SK-N-SH (cell line): Measurements from ENCODE around the gene GPR146. TPM values are rescaled to one million over a fixed set of nuclear protein-coding genes. Genes with fewer than 3 reads are reported as not detected.

ENCODE experiments used
- CTCF ChIA-PET: fragments of 300-600, 350-600 bp; formaldehyde crosslinking; extraction: SDS; loops from one replicate; lab custom pipeline; 2021; lab: Yijun Ruan, JAX
- POLR2A ChIA-PET: fragments of 350-600 bp; sonication (Branson Sonifier 250); formaldehyde crosslinking; extraction: SDS; loops from one replicate; lab custom pipeline; 2020; ENCODE audit warnings: antibody characterized with exemption, inconsistent platforms; lab: Yijun Ruan, JAX
- DNase-seq: peaks from one replicate; pipeline ENCODE4 v3.0.0; 2012
- H2AFZ ChIP-seq: fragments of 200-600 bp; sonication (generic); 2 replicates; pipeline ENCODE4 v1.8.1; 2016; ENCODE audit warnings: antibody characterized with exemption, mild to moderate bottlenecking, low read depth
- H3F3A ChIP-seq: fragments of 200-600 bp; sonication (generic); replicated peaks from 2 replicates; pipeline ENCODE3; 2016; ENCODE audit warnings: antibody characterized with exemption, mild to moderate bottlenecking; ENCODE audit not compliant: insufficient read depth
- H3K27ac ChIP-seq, 2 experiments: fragments of 200-500 bp in 1 of 2; fragments of 200-600 bp in 1 of 2; sonication (Bioruptor generic) in 1 of 2; sonication (generic), shearing (Covaris generic) in 1 of 2; 2 replicates each; pipeline versions ENCODE4 v1.5.1 to v1.6.1; 2014 to 2016; ENCODE audit warnings: low read depth in 2 of 2, inconsistent platforms in 1 of 2, low read length in 1 of 2, mild to moderate bottlenecking in 1 of 2, mixed read lengths in 1 of 2
- H3K27me3 ChIP-seq: fragments of 200-600 bp; sonication (generic), shearing (Covaris generic); 2 replicates; pipeline ENCODE4 v1.6.1; 2016; ENCODE audit warnings: mixed run types; ENCODE audit not compliant: insufficient read depth
- H3K36me3 ChIP-seq, 2 experiments: fragments of 200-500 bp in 1 of 2; fragments of 200-600 bp in 1 of 2; sonication (Bioruptor generic) in 1 of 2; sonication (generic) in 1 of 2; replicated peaks in 1 of 2; 2 replicates each; pipeline versions ENCODE3 to v1.5.1; 2014 to 2016; ENCODE audit warnings: low read length in 1 of 2, mild to moderate bottlenecking in 1 of 2; ENCODE audit not compliant: insufficient read depth in 2 of 2, control insufficient read depth in 1 of 2
- H3K4me1 ChIP-seq, 2 experiments: fragments of 200-500 bp in 1 of 2; fragments of 200-600 bp in 1 of 2; sonication (Bioruptor generic) in 1 of 2; sonication (generic), shearing (Covaris generic) in 1 of 2; 2 replicates each; pipeline versions ENCODE4 v1.5.1 to v1.6.1; 2014 to 2016; ENCODE audit warnings: low read depth in 1 of 2, low read length in 1 of 2, mixed run types in 1 of 2; ENCODE audit not compliant: insufficient read depth in 2 of 2, control insufficient read depth in 1 of 2
- H3K4me2 ChIP-seq: fragments of 200-600 bp; sonication (generic), shearing (Covaris generic); 2 replicates; pipeline ENCODE4 v1.6.1; 2017; ENCODE audit warnings: mixed run types
- H3K4me3 ChIP-seq, 2 experiments: fragments of 200-500 bp in 1 of 2; fragments of 200-600 bp in 1 of 2; sonication (Bioruptor generic) in 1 of 2; sonication (generic), shearing (Covaris generic) in 1 of 2; 2 replicates each; pipeline versions ENCODE4 v1.5.1 to v1.8.1; 2014 to 2016; ENCODE audit warnings: low read depth in 2 of 2, inconsistent platforms in 1 of 2, low read length in 1 of 2, mild to moderate bottlenecking in 1 of 2, mixed read lengths in 1 of 2, moderate library complexity in 1 of 2
- H3K79me2 ChIP-seq: fragments of 200-600 bp; sonication (generic); 2 replicates; pipeline ENCODE4 v1.8.1; 2017; ENCODE audit warnings: mild to moderate bottlenecking; ENCODE audit not compliant: insufficient read depth
- H3K9ac ChIP-seq: fragments of 200-600 bp; sonication (generic); 2 replicates; pipeline ENCODE4 v1.6.1; 2017; ENCODE audit warnings: mixed run types
- H3K9me2 ChIP-seq: fragments of 200-600 bp; sonication (generic); 2 replicates; pipeline ENCODE4 v1.6.1; 2017; ENCODE audit warnings: mixed run types
- H3K9me3 ChIP-seq: fragments of 200-600 bp; sonication (generic); 2 replicates; pipeline ENCODE4 v1.6.1; 2017; ENCODE audit warnings: mixed run types, mild to moderate bottlenecking, moderate library complexity
- H4K20me1 ChIP-seq: fragments of 200-600 bp; sonication (generic); 2 replicates; pipeline ENCODE4 v1.6.1; 2017; ENCODE audit warnings: mild to moderate bottlenecking, mixed run types; ENCODE audit not compliant: insufficient read depth
- EP300 ChIP-seq, 2 experiments: IDR thresholded peaks; 2 replicates each; pipeline versions ENCODE4 v1.4.0 to v1.6.1; 2012; ENCODE audit warnings: borderline replicate concordance in 1 of 2, low read depth in 1 of 2, low read length in 1 of 2
- GABPA ChIP-seq: IDR thresholded peaks from 2 replicates; pipeline ENCODE4 v1.4.0; 2012; ENCODE audit warnings: low read depth, mild to moderate bottlenecking
- POLR2AphosphoS5 ChIP-seq: IDR thresholded peaks from 2 replicates; pipeline ENCODE4 v1.6.1; 2012; ENCODE audit warnings: low read depth, low read length
- RAD21 ChIP-seq: IDR thresholded peaks from 2 replicates; pipeline ENCODE4 v1.6.1; 2012; ENCODE audit warnings: mild to moderate bottlenecking, low read length
- RFX5 ChIP-seq: IDR thresholded peaks from 2 replicates; pipeline ENCODE4 v1.6.1; 2012; ENCODE audit warnings: mild to moderate bottlenecking, improper control_type of control experiment, low read length
- SMC3 ChIP-seq: IDR thresholded peaks from 2 replicates; pipeline ENCODE4 v1.6.1; 2012; ENCODE audit warnings: low read depth, low read length, improper control_type of control experiment
- TAF1 ChIP-seq: IDR thresholded peaks from 2 replicates; pipeline ENCODE4 v1.6.1; 2012; ENCODE audit warnings: low read depth, mild to moderate bottlenecking, low read length, moderate library complexity, borderline replicate concordance
- TCF12 ChIP-seq: IDR thresholded peaks from 2 replicates; pipeline ENCODE4 v1.4.0; 2012
- TEAD4 ChIP-seq: IDR thresholded peaks from 2 replicates; pipeline ENCODE4 v1.4.0; 2012; ENCODE audit warnings: mild to moderate bottlenecking, borderline replicate concordance; ENCODE audit not compliant: insufficient read depth
- WGBS: methylation state at CpG from one replicate; pipeline ENCODE4 v1.1.6; 2017; ENCODE audit warnings: low lambda C conversion rate; 5-methylcytosine and 5-hydroxymethylcytosine counted together
- polyA plus RNA-seq, 3 experiments: library from polyadenylated mRNA; depleted of rRNA; stranded (reverse); fragments of >200 nt; gene quantifications; 2 replicates each; pipeline ENCODE4 v1.2.3, GENCODE V29; 2012
- TF ChIP-seq, protein P1 (sequence below): IDR thresholded peaks from 2 replicates; pipeline ENCODE4 v1.4.0; 2012; ENCODE audit warnings: low read depth
- TF ChIP-seq, protein P2 (sequence below): fragments of 150-350 bp; IDR thresholded peaks from 2 replicates; pipeline ENCODE4 v1.6.1; 2016; ENCODE audit warnings: mild to moderate bottlenecking, low read depth, low read length
- TF ChIP-seq, protein P3 (sequence below): IDR thresholded peaks from 2 replicates; pipeline ENCODE4 v1.6.1; 2012; ENCODE audit warnings: mild to moderate bottlenecking, low read depth, low read length, moderate library complexity

GPR146 gene
- polyA plus RNA-seq, 1 of the 3 experiments (the other 2 are of a cell fraction): 1.4 TPM

DNA sequence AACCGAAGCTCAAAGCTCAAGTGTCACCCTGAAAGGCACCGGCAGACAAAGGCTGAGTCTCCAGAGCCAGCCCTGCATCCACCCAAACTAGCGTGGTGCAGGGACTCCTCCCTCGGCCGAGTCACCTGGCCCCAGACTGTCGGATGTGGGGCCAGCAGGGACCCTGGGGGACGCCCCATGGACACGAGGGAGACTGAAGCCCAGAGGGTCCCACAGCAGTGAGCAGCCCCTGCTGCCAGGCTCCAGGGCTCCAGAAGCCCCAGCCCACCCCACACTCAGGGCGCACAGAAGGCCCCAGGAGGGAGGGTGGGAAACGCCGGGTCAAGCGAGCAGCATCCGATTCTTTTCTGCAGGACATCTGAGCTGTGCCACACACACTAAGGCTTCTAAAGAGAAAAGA is 20.2 kb downstream of the GPR146 start:
- Histone ChIP-seq H3K27me3 (no peaks in the 10 kb centered on the region), H3K4me3 (no peak overlapping the region), H3F3A (no peaks in the 10 kb centered on the region), H3K27ac (no peak overlapping the region), H3K9me2 (no peaks in the 10 kb centered on the region), H3K4me1 (peaks cover 0 to 9% of the 10 kb centered on the region in 2 experiments; a peak in 1 of 4 replicates), H4K20me1 (peaks cover 25% of the 10 kb centered on the region), H3K9ac (no peak overlapping the region), H3K4me2 (no peak overlapping the region), H3K79me2 (no peaks in the 10 kb centered on the region; the same call in 1 of the 2 replicates), H3K36me3 (no peaks in the 10 kb centered on the region), H2AFZ (no peak overlapping the region), H3K9me3 (no peaks in the 10 kb centered on the region)
- DNase-seq: no peak
- TF ChIP-seq GABPA (no peak), TEAD4 (no peak)
- TF ChIP-seq, protein P1, sequence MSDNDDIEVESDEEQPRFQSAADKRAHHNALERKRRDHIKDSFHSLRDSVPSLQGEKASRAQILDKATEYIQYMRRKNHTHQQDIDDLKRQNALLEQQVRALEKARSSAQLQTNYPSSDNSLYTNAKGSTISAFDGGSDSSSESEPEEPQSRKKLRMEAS: no peak
- TF ChIP-seq, protein P2, sequence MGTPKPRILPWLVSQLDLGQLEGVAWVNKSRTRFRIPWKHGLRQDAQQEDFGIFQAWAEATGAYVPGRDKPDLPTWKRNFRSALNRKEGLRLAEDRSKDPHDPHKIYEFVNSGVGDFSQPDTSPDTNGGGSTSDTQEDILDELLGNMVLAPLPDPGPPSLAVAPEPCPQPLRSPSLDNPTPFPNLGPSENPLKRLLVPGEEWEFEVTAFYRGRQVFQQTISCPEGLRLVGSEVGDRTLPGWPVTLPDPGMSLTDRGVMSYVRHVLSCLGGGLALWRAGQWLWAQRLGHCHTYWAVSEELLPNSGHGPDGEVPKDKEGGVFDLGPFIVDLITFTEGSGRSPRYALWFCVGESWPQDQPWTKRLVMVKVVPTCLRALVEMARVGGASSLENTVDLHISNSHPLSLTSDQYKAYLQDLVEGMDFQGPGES: no peak
- ChIA-PET POLR2A (no interaction called here), CTCF (interaction anchor here (1.4 to 27.8 kb wide), 18 partner anchors 14 to 154 kb away, joined by 5 to 756 read pairs (median 20); partner anchors contain the start of genes GPER1 and GPR146)
- 95% methylated on average over 9 of the region's 13 CpGs for WGBS

- POLR2A ChIA-PET: interaction anchor here (1.1 to 1.3 kb wide), 3 partner anchors 21 to 72 kb away, joined by 3 to 9 read pairs (median 3); a partner anchor contains a TSS
- WGBS: 93% methylated on average over 12 of the region's 12 CpGs
Measured at GRCh38 chr7:1065263-1065584, 20.9 kb downstream of the GPR146 start.

More at GRCh38 chr7:1065263-1065584, 20.9 kb downstream of the GPR146 start:
- TF ChIP-seq TCF12 (no peak), RFX5 (no peak), SMC3 (no peak), RAD21 (no peak), EP300 (IDR thresholded peaks at IDR 0.05; ENCODE audit: borderline replicate concordance in 1 of 2, low read depth in 1 of 2, low read length in 1 of 2) (no peak), POLR2AphosphoS5 (no peak), TAF1 (no peak)
- TF ChIP-seq, protein P1: no peak
- TF ChIP-seq, protein P3, sequence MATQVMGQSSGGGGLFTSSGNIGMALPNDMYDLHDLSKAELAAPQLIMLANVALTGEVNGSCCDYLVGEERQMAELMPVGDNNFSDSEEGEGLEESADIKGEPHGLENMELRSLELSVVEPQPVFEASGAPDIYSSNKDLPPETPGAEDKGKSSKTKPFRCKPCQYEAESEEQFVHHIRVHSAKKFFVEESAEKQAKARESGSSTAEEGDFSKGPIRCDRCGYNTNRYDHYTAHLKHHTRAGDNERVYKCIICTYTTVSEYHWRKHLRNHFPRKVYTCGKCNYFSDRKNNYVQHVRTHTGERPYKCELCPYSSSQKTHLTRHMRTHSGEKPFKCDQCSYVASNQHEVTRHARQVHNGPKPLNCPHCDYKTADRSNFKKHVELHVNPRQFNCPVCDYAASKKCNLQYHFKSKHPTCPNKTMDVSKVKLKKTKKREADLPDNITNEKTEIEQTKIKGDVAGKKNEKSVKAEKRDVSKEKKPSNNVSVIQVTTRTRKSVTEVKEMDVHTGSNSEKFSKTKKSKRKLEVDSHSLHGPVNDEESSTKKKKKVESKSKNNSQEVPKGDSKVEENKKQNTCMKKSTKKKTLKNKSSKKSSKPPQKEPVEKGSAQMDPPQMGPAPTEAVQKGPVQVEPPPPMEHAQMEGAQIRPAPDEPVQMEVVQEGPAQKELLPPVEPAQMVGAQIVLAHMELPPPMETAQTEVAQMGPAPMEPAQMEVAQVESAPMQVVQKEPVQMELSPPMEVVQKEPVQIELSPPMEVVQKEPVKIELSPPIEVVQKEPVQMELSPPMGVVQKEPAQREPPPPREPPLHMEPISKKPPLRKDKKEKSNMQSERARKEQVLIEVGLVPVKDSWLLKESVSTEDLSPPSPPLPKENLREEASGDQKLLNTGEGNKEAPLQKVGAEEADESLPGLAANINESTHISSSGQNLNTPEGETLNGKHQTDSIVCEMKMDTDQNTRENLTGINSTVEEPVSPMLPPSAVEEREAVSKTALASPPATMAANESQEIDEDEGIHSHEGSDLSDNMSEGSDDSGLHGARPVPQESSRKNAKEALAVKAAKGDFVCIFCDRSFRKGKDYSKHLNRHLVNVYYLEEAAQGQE: no peak
- TF ChIP-seq, all 33 proteins: peak for 0
- no peak overlapping the region for H3K4me2 ChIP-seq
- CTCF ChIA-PET: interaction anchor here (0.6 to 27.8 kb wide), 46 partner anchors 10 to 180 kb away, joined by 3 to 756 read pairs (median 9); partner anchors contain the start of genes COX19, CYP2W1, GPER1 and GPR146
- DNase-seq: no peak
- H3F3A ChIP-seq: no peaks in the 10 kb centered on the region
- H4K20me1 ChIP-seq: peaks cover 25% of the 10 kb centered on the region
- H3K79me2 ChIP-seq: no peaks in the 10 kb centered on the region; the same call in 1 of the 2 replicates
- H3K9me3 ChIP-seq: no peaks in the 10 kb centered on the region
- no peaks in the 10 kb centered on the region for H3K36me3 ChIP-seq
- H2AFZ ChIP-seq: no peak overlapping the region
- no peak overlapping the region for H3K27ac ChIP-seq
- H3K4me3 ChIP-seq: no peak overlapping the region
- no peaks in the 10 kb centered on the region for H3K27me3 ChIP-seq
- H3K9me2 ChIP-seq: no peaks in the 10 kb centered on the region
- H3K4me1 ChIP-seq: peaks cover 0 to 9% of the 10 kb centered on the region in 2 experiments; a peak in 1 of 4 replicates
- H3K9ac ChIP-seq: no peak overlapping the region
